Endothelial cell of umbilical vein (primary cell): Measurements from ENCODE around the gene SLC25A22. TPM values are rescaled to one million over a fixed set of nuclear protein-coding genes. Genes with fewer than 3 reads are reported as not detected.

Source experiments
- BruUV-seq: library from RNA; stranded (reverse); fragments of 400-500 nt; replicated peaks from 2 replicates; lab custom pipeline; 2021; lab: Mats Ljungman, UMichigan
- CTCF ChIA-PET: fragments of 300-600, 350-600 bp; sonication (Branson Sonifier 250); formaldehyde crosslinking; loops from one replicate; lab custom pipeline; 2021; ENCODE audit warnings: antibody characterized with exemption, inconsistent platforms; lab: Charles Lee
- POLR2A ChIA-PET: fragments of 300-600, 350-600 bp; sonication (Branson Sonifier 250); formaldehyde crosslinking; loops from one replicate; lab custom pipeline; 2021; ENCODE audit warnings: antibody characterized with exemption, inconsistent platforms; lab: Charles Lee
- DNase-seq: peaks from one replicate; pipeline ENCODE4 v3.0.0-alpha.2; 2011; ENCODE audit warnings: low read depth, low spot score
- FAIRE-seq: peaks from 2 replicates; lab custom pipeline; 2011; peaks lifted over from hg19 to GRCh38; lab: Jason Lieb, UNC
- H2AFZ ChIP-seq: 2 replicates; pipeline ENCODE4 v1.6.0; 2012; ENCODE audit warnings: low read depth, low read length, control low read depth, inconsistent platforms
- H3K27ac ChIP-seq: 2 replicates; pipeline ENCODE4 v1.5.1; 2011; ENCODE audit warnings: low read depth, mild to moderate bottlenecking, control low read depth, low read length, moderate library complexity; ENCODE audit not compliant: insufficient read depth
- H3K27me3 ChIP-seq, 2 experiments: 2 replicates each; pipeline versions ENCODE4 v1.6.0 to v1.6.1; 2011; ENCODE audit warnings: low read length in 2 of 2, mixed read lengths in 1 of 2; ENCODE audit not compliant: control insufficient read depth in 2 of 2, insufficient read depth in 2 of 2
- H3K36me3 ChIP-seq, 2 experiments: 2 replicates in 1 of 2; 3 replicates in 1 of 2; pipeline ENCODE4 v1.5.1; 2011; ENCODE audit warnings: low read length in 2 of 2, mild to moderate bottlenecking in 1 of 2, moderate library complexity in 1 of 2; ENCODE audit not compliant: control insufficient read depth in 2 of 2, insufficient read depth in 2 of 2; ENCODE audit errors: extremely low read depth in 1 of 2
- H3K4me1 ChIP-seq: 3 replicates; pipeline ENCODE4 v1.5.1; 2011; ENCODE audit warnings: mild to moderate bottlenecking, low read length; ENCODE audit not compliant: control insufficient read depth, insufficient read depth; ENCODE audit errors: extremely low read depth
- H3K4me2 ChIP-seq: 2 replicates; pipeline ENCODE4 v1.6.1; 2011; ENCODE audit warnings: low read length, control low read depth, mixed read lengths; ENCODE audit not compliant: insufficient read depth
- H3K4me3 ChIP-seq, 3 experiments: fragments of 200-600 bp in 1 of 3; sonication (generic), shearing (Covaris generic) in 1 of 3; replicated peaks in 1 of 3; 2 replicates each; pipeline ENCODE4 v1.5.1; 2011 to 2016; ENCODE audit warnings: control low read depth in 3 of 3, low read length in 3 of 3, mild to moderate bottlenecking in 2 of 3, inconsistent platforms in 1 of 3, low read depth in 1 of 3, moderate library complexity in 1 of 3; ENCODE audit not compliant: insufficient read depth in 1 of 3
- H3K79me2 ChIP-seq: 2 replicates; pipeline ENCODE4 v1.6.0; 2012; ENCODE audit warnings: low read length, inconsistent platforms; ENCODE audit not compliant: control insufficient read depth, insufficient read depth
- H3K9ac ChIP-seq: replicated peaks from 2 replicates; pipeline ENCODE3; 2011; ENCODE audit warnings: low read length, control low read depth; ENCODE audit not compliant: insufficient read depth; ENCODE audit errors: extremely low read depth
- H3K9me1 ChIP-seq: replicated peaks from 3 replicates; pipeline ENCODE4 v1.6.0; 2011; ENCODE audit warnings: mild to moderate bottlenecking, low read length; ENCODE audit not compliant: control insufficient read depth, insufficient read depth; ENCODE audit errors: extremely low read depth
- H3K9me3 ChIP-seq: replicated peaks from 2 replicates; pipeline ENCODE4 v1.5.1; 2012; ENCODE audit warnings: low read length, inconsistent platforms; ENCODE audit not compliant: control insufficient read depth, insufficient read depth
- H4K20me1 ChIP-seq: replicated peaks from 2 replicates; pipeline ENCODE3; 2011; ENCODE audit warnings: mild to moderate bottlenecking, low read length; ENCODE audit not compliant: control insufficient read depth, insufficient read depth; ENCODE audit errors: extremely low read depth
- EZH2 ChIP-seq: IDR thresholded peaks from 2 replicates; pipeline ENCODE4 v1.6.1; 2012; ENCODE audit warnings: borderline replicate concordance, low read depth, mild to moderate bottlenecking, moderate library complexity, low read length, inconsistent platforms; ENCODE audit not compliant: severe bottlenecking
- FOS ChIP-seq: IDR thresholded peaks from 2 replicates; pipeline ENCODE4 v1.6.1; 2011; ENCODE audit warnings: mild to moderate bottlenecking, low read length, moderate library complexity, borderline replicate concordance; ENCODE audit not compliant: insufficient read depth
- GATA2 ChIP-seq: IDR thresholded peaks from 2 replicates; pipeline ENCODE4 v1.7.0; 2011; ENCODE audit warnings: low read depth, mild to moderate bottlenecking, moderate library complexity, mixed read lengths, low read length; ENCODE audit not compliant: insufficient read length, insufficient read depth
- JUN ChIP-seq: IDR thresholded peaks from 2 replicates; pipeline ENCODE4 v1.6.1; 2011; ENCODE audit warnings: borderline replicate concordance, low read depth; ENCODE audit not compliant: insufficient read length, insufficient read depth
- MAX ChIP-seq: IDR thresholded peaks from 2 replicates; pipeline ENCODE4 v1.6.1; 2011; ENCODE audit not compliant: insufficient read depth, insufficient read length
- MYC ChIP-seq: IDR thresholded peaks from one replicate; pipeline ENCODE4 v1.6.1; 2011; ENCODE audit warnings: mild to moderate bottlenecking, low read depth, low read length
- POLR2A ChIP-seq: IDR thresholded peaks from 2 replicates; pipeline ENCODE4 v1.6.1; 2012; ENCODE audit warnings: low read depth, mild to moderate bottlenecking, control low read depth, low read length
- POLR2AphosphoS5 ChIP-seq: IDR thresholded peaks from 2 replicates; pipeline ENCODE4 v1.6.1; 2012; ENCODE audit warnings: low read depth, mild to moderate bottlenecking, control low read depth, low read length, moderate library complexity; ENCODE audit not compliant: insufficient read depth
- dilution Hi-C: fragments of 300-500 bp; cut with MboI; formaldehyde crosslinking; loops from one replicate; pipeline ENCODE4 v1.15.0; 2019; ENCODE audit warnings: low sequenced_read_pairs; ENCODE audit not compliant: extremely low pct_ligation_motif_present
- intact Hi-C: fragments of 100-400 bp; cut with micrococcal nuclease; formaldehyde crosslinking; loops from one replicate; pipeline ENCODE4 v1.10.0; 2022
- polyA plus RNA-seq, 4 experiments: library from polyadenylated mRNA; depleted of rRNA in 3 of 4; stranded (reverse) in 3 of 4; unstranded in 1 of 4; fragments of >200 nt; gene quantifications; 2 replicates each; pipeline versions ENCODE4 v1.2.1 to v1.2.3, GENCODE V29; 2011 to 2012; ENCODE audit warnings: missing spikeins in 1 of 4
- total RNA-seq: library from RNA; stranded (reverse); gene quantifications from 2 replicates; pipeline ENCODE4 v1.2.3, GENCODE V29; 2021
- TF ChIP-seq, protein P1 (sequence below), 2 donors: IDR thresholded peaks; 1 replicate in 1 of 2; 2 replicates in 1 of 2; pipeline ENCODE4 v1.5.1; 2011; ENCODE audit warnings: low read length in 2 of 2, mild to moderate bottlenecking in 2 of 2, moderate library complexity in 2 of 2, control low read depth in 1 of 2, inconsistent platforms in 1 of 2, low read depth in 1 of 2; ENCODE audit not compliant: insufficient read depth in 1 of 2; ENCODE audit errors: extremely low read depth in 1 of 2

Gene SLC25A22
- total and polyA plus RNA-seq, 2 donors (not counting 3 experiments of a cell fraction or from before 2014, with no cell fraction given): 24.5 to 24.9 TPM

DNA sequence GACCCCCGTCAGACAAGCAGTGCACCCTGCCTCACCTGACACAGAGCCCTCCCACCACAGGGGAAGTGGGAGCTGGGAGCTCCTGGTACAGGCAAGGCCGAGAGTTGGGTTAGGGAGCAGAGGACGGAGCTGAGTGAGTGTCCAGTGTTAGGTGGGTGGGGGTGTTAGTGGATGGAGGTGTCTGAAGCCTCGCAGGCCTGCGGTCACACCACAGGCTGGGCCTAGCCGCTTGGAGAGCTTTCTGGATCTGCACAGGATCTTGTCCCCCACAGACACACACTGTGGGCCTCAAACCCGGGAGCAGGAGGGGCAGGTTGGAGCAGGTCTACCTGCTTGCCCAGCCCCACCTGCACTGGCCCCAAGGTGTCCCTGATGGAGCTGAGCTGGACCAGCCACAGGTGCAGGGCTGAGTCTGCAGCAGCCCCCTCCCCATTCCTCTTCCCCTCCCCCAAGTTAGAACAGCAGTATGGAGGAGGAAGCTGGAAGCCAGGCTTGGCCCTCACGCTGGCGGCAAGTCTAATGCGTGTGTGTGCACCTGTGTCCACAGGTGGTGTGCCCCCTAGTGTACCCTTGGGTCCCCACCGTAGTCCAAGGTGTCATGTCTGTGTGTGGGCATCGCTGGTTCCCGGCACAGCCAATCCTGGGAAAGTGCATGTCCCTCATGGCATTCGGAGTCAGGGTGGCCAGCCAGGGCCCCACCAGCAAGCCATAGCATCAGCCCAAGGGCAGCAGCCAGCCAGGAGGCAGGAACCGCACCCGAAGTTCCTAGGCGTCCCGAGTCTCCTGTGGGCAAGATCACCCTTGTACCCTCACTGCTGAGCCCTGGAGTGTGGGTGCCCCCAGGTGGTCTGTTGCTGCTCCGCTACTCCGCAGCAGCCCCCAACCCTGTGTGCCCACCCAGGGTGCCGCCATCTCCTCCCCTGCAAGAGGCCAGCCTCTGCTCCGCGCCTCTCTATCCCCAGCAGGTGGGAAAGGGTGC lies 18.8 kb downstream of the SLC25A22 start:
- no peaks in the 10 kb centered on the region for H4K20me1 ChIP-seq
- peaks cover 41% of the 10 kb centered on the region for H3K79me2 ChIP-seq
- DNase-seq (no peak), FAIRE-seq (no peak)
- H3K4me1 ChIP-seq: peaks cover 23% of the 10 kb centered on the region
- dilution Hi-C loops (no loop called here), intact Hi-C loops (no loop called here)
- H2AFZ ChIP-seq: no peak overlapping the region
- H3K4me3 ChIP-seq: no peak overlapping the region
- no peak overlapping the region for H3K4me2 ChIP-seq
- CTCF ChIA-PET: no interaction called here
- no peak overlapping the region for H3K9ac ChIP-seq
- BruUV-seq: no TSS peak
- no peaks in the 10 kb centered on the region for H3K27me3 ChIP-seq
- no peaks in the 10 kb centered on the region for H3K9me1 ChIP-seq
- H3K27ac ChIP-seq: no peak overlapping the region
- H3K36me3 ChIP-seq: no peaks in the 10 kb centered on the region
- POLR2A ChIA-PET: interaction anchor here (0.7 kb wide), 1 partner anchor 15 kb away, joined by 3 read pairs; no protein-coding TSS in a partner anchor
- no peaks in the 10 kb centered on the region for H3K9me3 ChIP-seq
- TF ChIP-seq JUN: no peak
- no peak for TF ChIP-seq POLR2A
- TF ChIP-seq FOS: no peak
- TF ChIP-seq GATA2: no peak
- TF ChIP-seq, protein P1, sequence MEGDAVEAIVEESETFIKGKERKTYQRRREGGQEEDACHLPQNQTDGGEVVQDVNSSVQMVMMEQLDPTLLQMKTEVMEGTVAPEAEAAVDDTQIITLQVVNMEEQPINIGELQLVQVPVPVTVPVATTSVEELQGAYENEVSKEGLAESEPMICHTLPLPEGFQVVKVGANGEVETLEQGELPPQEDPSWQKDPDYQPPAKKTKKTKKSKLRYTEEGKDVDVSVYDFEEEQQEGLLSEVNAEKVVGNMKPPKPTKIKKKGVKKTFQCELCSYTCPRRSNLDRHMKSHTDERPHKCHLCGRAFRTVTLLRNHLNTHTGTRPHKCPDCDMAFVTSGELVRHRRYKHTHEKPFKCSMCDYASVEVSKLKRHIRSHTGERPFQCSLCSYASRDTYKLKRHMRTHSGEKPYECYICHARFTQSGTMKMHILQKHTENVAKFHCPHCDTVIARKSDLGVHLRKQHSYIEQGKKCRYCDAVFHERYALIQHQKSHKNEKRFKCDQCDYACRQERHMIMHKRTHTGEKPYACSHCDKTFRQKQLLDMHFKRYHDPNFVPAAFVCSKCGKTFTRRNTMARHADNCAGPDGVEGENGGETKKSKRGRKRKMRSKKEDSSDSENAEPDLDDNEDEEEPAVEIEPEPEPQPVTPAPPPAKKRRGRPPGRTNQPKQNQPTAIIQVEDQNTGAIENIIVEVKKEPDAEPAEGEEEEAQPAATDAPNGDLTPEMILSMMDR (IDR thresholded peaks at IDR 0.05; ENCODE audit: extremely low read depth in 1 of 2, insufficient read depth in 1 of 2, low read depth in 1 of 2, low read length in 2 of 2): no peak
- no peak for TF ChIP-seq POLR2AphosphoS5
- no peak for TF ChIP-seq MYC
- TF ChIP-seq EZH2: no peak
- no peak for TF ChIP-seq MAX
